HFF-Myc (cell line): ENCODE measurements around the gene TMEM126A.

ENCODE experiments used
- DNase-seq: peaks from one replicate; pipeline ENCODE4 v3.0.0-alpha.2; 2011; ENCODE audit warnings: low read depth; ENCODE audit errors: extremely low read depth
- H3K4me3 ChIP-seq: replicated peaks from 2 replicates; pipeline ENCODE4 v1.5.1; 2011; ENCODE audit warnings: low read depth, mild to moderate bottlenecking, control low read depth, low read length
- CTCF ChIP-seq: IDR thresholded peaks from 2 replicates; pipeline ENCODE4 v1.5.1; 2012; ENCODE audit warnings: mild to moderate bottlenecking, low read depth, low read length, control low read depth; ENCODE audit errors: missing control alignments

Gene TMEM126A

GRCh38 chr11:85620256-85620655, 27.5 kb upstream of the TMEM126A start:
- H3K4me3 ChIP-seq = no peak overlapping the region
- DNase-seq = no peak
- no peak for TF ChIP-seq CTCF

- no peak for DNase-seq
- TF ChIP-seq CTCF = no peak
- H3K4me3 ChIP-seq = 0 out of 2 replicates have a peak overlapping the region, but pooled peaks have one; percentile 89
These were observed 21.3 kb upstream of the TMEM126A start for GRCh38 chr11:85626496-85626895.

GRCh38 chr11:85627332-85627997, 20.3 kb upstream of the TMEM126A start, which contains the start of gene DLG2:
Gene DLG2, minus strand, starts transcription at chr11:85627344.
- no peak for DNase-seq
- no peak for TF ChIP-seq CTCF
- H3K4me3 ChIP-seq = peak within 1 kb of the TSS; percentile 89

- TF ChIP-seq CTCF = no peak
- H3K4me3 ChIP-seq = peak within 1 kb of the TSS; percentile 89
- peak; percentile 90 for DNase-seq
These were observed 19.6 kb upstream of the TMEM126A start, which contains the start of gene TMEM126B for GRCh38 chr11:85627998-85628770. Gene TMEM126B, plus strand, starts transcription at chr11:85628593. Its CDS starts 15 bp downstream, at chr11:85628608.

GRCh38 chr11:85628771-85629341, 18.9 kb upstream of the TMEM126A start:
- no peak for DNase-seq
- H3K4me3 ChIP-seq = peak overlapping the region; percentile 89
- no peak for TF ChIP-seq CTCF

DNA sequence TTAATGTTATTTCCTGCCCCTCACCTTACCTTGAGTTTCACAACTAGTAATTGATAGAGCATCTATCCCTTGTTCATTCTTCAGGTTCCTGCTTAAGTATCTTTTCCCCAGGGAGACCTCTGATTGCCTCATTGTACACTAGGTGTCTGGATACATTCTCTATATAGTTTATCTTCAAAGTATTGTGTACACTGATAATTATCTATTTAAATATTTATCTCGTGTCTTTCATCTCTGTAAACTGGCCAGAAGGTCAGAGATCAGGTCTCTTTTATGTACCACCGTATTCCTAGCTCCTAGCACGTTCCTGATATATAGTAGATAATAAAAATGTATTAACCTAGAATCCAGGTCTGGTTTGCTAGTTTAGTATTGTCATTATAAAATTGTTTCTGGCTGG, 13.0 kb upstream of the TMEM126A start:
- no peak for TF ChIP-seq CTCF
- DNase-seq = no peak

More for the DNA sequence above, 13.0 kb upstream of the TMEM126A start:
- no peak overlapping the region for H3K4me3 ChIP-seq
